KBM-7 (cell line): Measurements from ENCODE around the gene ANKRD17.
A peak's percentile ranks its signal among the peaks of the same experiment; 100 is the strongest.

Experiments used
- DNase-seq: peaks from one replicate; pipeline ENCODE4 v3.0.0-alpha.2; 2015
- in situ Hi-C: fragments of 300-500 bp; cut with MboI; formaldehyde crosslinking; loops from 2 replicates; pipeline ENCODE4 v1.14.3; 2020; ENCODE audit warnings: low sequenced_read_pairs, low pct_unique_long_range_greater_than_20kb, mixed read lengths

ANKRD17 gene

DNA sequence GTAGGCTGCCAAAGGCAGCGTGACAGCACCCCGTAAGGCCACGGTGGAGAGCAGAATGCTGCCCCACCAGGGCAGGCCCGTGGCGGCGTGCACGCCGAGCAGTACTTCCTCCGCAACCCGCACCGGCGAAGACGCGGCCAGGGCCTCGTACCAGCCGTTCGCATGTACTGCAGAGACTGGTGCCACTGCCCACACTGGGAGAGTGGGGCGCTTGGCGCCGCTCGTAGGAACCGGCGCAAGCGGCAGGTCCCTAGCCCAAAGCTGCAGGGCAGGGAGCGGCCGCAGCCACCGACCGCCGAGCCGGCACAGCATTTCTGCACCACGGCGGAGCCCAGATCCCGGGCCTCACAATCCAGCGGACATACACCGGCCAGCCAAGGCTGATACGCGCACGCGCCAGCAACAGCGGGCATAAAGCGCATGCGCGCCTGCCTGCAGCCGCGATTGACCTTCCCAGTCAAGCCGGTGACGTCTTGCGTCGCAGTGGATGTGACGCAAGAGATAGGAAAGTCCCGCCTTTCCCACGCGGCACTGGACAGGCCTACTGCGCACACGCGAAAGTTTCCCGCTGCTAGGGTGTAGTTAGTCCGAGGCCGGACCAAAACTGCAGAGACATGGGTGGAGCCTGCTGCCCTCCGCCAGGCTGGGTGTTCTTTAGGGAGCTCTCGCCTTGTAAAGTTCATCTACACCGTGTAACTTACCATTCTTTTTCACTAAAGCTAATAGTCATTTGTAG, 189.1 kb downstream of the ANKRD17 start, which contains the start of gene COX18:
Gene COX18, minus strand, starts transcription at position 379 of the 736 bp plus-strand sequence. Its CDS starts 67 bp downstream, at position 312.
- peak; percentile 97 for DNase-seq
- in situ Hi-C loops = no loop called here

DNA sequence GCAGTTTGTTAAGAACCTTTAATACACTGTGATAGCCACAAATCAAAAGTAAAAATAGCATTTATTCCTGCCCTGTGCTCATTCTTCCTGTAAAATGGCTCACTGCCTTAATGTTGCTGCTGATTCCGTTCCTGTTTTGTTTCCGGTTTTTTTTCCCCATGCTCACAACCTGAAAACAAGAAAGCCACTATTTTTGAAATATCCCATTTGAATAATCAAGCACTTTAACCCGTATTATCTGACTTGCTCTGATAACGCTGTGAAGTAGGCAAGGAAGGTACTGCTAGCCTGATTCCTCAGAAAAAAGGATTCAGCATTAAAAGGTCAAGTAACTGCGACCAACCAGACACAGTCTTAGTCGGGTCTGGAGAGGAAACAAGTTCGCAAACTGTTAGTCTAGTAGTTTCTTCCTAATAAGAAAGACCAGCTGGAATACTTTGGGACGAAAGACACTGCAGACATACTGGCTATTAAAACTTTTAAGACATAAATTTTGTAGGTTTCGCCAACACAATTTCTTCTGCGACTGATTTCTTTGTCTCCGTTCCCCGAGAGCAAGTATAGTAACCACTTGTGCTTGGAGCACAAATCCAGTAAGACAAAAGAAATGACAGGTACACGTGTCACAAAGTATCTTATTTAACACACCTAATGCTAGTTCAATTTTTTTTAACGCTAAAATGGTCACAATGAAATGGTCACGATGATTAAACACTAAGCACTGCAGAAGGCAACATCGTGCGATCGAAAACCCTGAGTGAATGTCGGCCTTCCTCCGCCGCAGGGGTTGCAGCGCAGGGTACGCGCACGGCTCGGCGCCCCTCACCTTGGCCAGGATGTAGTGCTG, 189.9 kb downstream of the ANKRD17 start:
- peak; percentile 76 for DNase-seq

GRCh38 chr4:73067971-73068394, 190.6 kb downstream of the ANKRD17 start:
- in situ Hi-C loops = no loop called here
- no peak for DNase-seq

More for the DNA sequence above, 189.9 kb downstream of the ANKRD17 start:
- in situ Hi-C loops = no loop called here

- in situ Hi-C loops = no loop called here
- DNase-seq = no peak
Measured at GRCh38 chr4:73066928-73067327, 191.7 kb downstream of the ANKRD17 start.

- DNase-seq = no peak
- in situ Hi-C loops = no loop called here
Measured at GRCh38 chr4:73066445-73066844, 192.2 kb downstream of the ANKRD17 start.

DNA sequence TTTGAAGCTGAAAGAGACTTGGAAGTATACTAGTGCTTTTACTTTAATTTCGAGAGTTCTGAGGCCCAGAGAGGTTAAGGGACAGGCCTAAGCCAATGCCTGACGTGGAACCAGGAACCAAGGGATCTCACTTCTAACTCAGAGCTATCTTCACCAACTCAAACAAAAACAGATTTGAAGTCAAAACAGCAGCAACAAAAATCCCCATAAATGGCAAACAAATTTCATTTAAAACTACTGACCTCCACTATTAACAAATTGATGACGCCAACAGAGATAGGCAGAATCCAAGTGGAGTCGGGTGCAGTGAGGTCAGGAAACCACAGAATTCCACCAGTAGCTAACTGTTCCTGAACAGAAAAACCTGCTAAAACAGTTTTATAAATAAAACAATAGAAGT, 194.1 kb downstream of the ANKRD17 start:
- no peak for DNase-seq
- in situ Hi-C loops = no loop called here

GRCh38 chr4:73055241-73055897, 203.2 kb downstream of the ANKRD17 start:
- in situ Hi-C loops = no loop called here
- no peak for DNase-seq

DNA sequence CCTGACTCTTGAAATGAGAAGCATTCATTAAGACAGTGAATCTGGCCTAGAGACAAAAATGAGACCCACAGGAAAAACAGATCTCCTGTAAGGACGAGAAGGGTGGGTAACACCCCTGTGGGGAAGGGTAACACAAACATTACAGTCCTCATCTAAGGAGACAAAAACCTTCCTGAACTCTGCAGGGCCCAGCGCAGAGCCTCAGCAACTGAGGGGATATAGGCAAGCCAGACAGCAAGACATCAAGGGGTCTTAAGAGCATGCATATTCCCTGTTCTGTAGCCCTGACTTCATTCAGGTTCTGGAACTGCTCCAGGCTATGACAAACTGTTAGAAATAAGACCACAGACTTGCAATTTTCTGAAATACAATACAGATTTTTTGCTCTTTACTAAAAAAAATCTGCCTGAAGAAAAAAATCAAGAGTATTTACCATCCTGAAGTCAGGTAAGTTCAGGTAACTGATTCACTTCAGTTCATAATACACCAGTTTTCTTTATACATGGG, 204.6 kb downstream of the ANKRD17 start:
- no peak for DNase-seq
- in situ Hi-C loops = no loop called here

GRCh38 chr4:73053076-73053475, 205.5 kb downstream of the ANKRD17 start:
- DNase-seq = no peak
- in situ Hi-C loops = no loop called here

DNA sequence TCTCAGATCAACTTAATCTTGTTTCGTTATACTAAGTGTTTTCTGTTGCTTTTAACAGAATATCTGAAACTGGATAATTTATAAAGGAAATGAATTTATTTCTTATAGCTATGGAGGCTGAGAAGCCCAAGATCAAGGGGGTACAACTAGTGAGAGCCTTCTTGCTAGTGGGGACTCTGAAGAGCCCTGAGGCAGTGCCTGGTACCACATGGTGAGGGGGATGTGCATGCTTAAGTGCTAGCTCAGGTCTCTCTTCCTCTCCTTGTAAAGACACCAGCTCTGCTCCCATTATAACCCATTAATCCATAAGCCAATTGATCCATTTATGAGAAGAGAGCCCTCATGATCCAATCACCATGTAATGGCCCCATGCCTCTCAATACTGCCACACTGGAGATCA, 207.0 kb downstream of the ANKRD17 start:
- DNase-seq = no peak
- in situ Hi-C loops = no loop called here

DNA sequence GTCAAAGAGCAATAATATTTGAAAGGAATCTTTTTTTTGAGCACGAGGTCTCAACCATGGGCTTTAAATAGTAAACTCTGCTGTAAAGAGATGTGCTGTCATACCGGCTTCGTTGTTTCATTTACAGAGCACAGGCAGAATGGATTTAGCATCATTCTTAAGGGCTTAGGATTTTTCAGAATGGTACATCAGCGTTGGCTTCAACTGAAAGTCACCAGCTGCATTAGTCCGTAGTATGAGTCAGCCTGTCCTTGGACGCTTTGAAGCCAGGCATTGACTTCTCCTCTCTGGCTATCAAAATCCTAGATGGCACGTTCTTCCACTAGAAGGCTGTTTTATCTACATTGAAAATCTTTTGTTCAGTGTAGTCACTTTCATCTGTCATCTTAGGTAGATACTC, 212.7 kb downstream of the ANKRD17 start:
- no peak for DNase-seq
- in situ Hi-C loops = no loop called here

GRCh38 chr4:73037057-73037456, 221.5 kb downstream of the ANKRD17 start:
- DNase-seq = no peak
- in situ Hi-C loops = no loop called here

DNA sequence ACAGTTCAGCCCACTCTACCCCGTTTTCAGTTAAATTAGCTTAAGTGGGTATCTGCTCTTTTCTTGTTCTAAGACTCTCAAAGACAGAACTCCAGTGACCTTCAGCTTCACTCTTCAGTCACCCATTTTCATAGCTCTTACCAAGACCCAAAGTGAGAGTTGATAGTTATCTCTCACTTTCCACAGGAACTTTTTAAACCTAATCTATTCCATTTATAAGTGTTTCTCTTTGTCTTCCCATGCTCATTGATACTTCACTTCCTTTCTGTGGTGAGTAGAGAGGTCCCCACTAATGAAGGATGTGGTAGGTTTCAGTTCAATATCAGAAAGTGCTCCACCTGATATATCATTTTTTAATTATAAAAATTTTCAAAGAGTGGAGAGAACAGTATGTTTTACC, 222.5 kb downstream of the ANKRD17 start:
- no peak for DNase-seq
- in situ Hi-C loops = no loop called here

DNA sequence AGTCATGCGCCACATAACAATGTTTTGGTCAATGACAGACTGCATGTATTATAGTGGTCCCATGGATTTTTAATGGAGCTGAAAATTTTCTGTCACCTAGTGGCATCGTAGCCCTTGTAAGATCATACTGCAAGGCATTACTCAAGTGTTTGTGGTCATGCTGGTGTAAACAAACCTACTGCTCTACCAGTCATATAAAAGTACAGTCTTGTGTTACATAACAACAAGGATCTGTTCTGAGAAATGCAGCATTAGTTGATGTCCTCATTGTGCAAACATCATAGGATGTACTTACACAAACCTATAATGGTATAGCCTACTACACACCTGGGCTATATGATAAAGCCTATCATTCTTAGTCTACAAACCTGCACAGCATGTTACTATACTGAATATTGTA, 223.7 kb downstream of the ANKRD17 start:
- no peak for DNase-seq
- in situ Hi-C loops = no loop called here

- peak; percentile 20 for DNase-seq
Measured at GRCh38 chr4:73028621-73029020, 230.0 kb downstream of the ANKRD17 start.

More at GRCh38 chr4:73028621-73029020, 230.0 kb downstream of the ANKRD17 start:
- in situ Hi-C loops = no loop called here
